Measurements from ENCODE around the gene TSPAN15. TPM values are rescaled to one million over a fixed set of nuclear protein-coding genes. Genes with fewer than 3 reads are reported as not detected.

The TSPAN15 gene
- total RNA-seq, 6 experiments from 2014 or later: 2.3 to 8.3 (median 3.3) TPM

GRCh38 chr10:69461243-69462025, 10.2 kb downstream of the TSPAN15 start:
- ATAC-seq: peak; percentile 44 to 67 (median 50)
- no peak for TF ChIP-seq CTCF (IDR thresholded peaks at IDR 0.05)
- no peak for TF ChIP-seq POLR2A (IDR thresholded peaks at IDR 0.05)
- no peaks in the 10 kb centered on the region for H3K4me1 ChIP-seq
- no peak for DNase-seq
- H3K27ac ChIP-seq: no peak overlapping the region
- no peaks in the 10 kb centered on the region for H3K36me3 ChIP-seq
- H3K4me3 ChIP-seq: no peak overlapping the region
- H3K9me3 ChIP-seq: no peaks in the 10 kb centered on the region
- WGBS (ENCODE audit: insufficient coverage, low coverage, low lambda C conversion rate, missing lambda C conversion rate): 40% methylated on average over 1 of the region's 5 CpGs
- intact Hi-C loops (cut with DNase I): no loop called here
- no peaks in the 10 kb centered on the region for H3K27me3 ChIP-seq

- no peak for DNase-seq
- Histone ChIP-seq H3K4me3 (no peak overlapping the region), H3K9me3 (no peaks in the 10 kb centered on the region), H3K4me1 (no peaks in the 10 kb centered on the region), H3K36me3 (no peaks in the 10 kb centered on the region), H3K27ac (peak overlapping the region in 1 of 3 donors; percentile 10), H3K27me3 (no peaks in the 10 kb centered on the region)
- intact Hi-C loops (cut with DNase I): no loop called here
- 84% methylated on average over 2 of the region's 6 CpGs for WGBS (ENCODE audit: insufficient coverage, low coverage, low lambda C conversion rate, missing lambda C conversion rate)
- no peak for ATAC-seq
- TF ChIP-seq POLR2A (IDR thresholded peaks at IDR 0.05) (no peak), CTCF (IDR thresholded peaks at IDR 0.05) (no peak)
Observed at GRCh38 chr10:69463886-69464285, 12.6 kb downstream of the TSPAN15 start.

- intact Hi-C loops (cut with DNase I): no loop called here
- 49% methylated on average over 5 of the region's 7 CpGs for WGBS (ENCODE audit: insufficient coverage, low coverage, low lambda C conversion rate, missing lambda C conversion rate)
- no peaks in the 10 kb centered on the region for H3K27me3 ChIP-seq
- no peak for DNase-seq
- no peak overlapping the region for H3K4me3 ChIP-seq
- H3K4me1 ChIP-seq: no peaks in the 10 kb centered on the region
- TF ChIP-seq CTCF (IDR thresholded peaks at IDR 0.05): no peak
- no peak for TF ChIP-seq POLR2A (IDR thresholded peaks at IDR 0.05)
- H3K9me3 ChIP-seq: no peaks in the 10 kb centered on the region
- H3K36me3 ChIP-seq: no peaks in the 10 kb centered on the region
- peak overlapping the region in 2 of 3 donors; percentile 8 to 10 for H3K27ac ChIP-seq
- ATAC-seq: peak in 3 of 4 donors; percentile 3 to 17 (median 5)
Observed at GRCh38 chr10:69464401-69464800, 13.1 kb downstream of the TSPAN15 start.

- Histone ChIP-seq H3K27me3 (no peaks in the 10 kb centered on the region), H3K4me1 (no peaks in the 10 kb centered on the region), H3K36me3 (no peaks in the 10 kb centered on the region), H3K4me3 (no peak overlapping the region), H3K9me3 (no peaks in the 10 kb centered on the region), H3K27ac (peak overlapping the region in 2 of 3 donors; percentile 8 to 28)
- no CpG with 5 or more reads among the region's 2 CpGs for WGBS (ENCODE audit: insufficient coverage, low coverage, low lambda C conversion rate, missing lambda C conversion rate)
- ATAC-seq: peak; percentile 55 to 74 (median 70)
- no peak for TF ChIP-seq POLR2A (IDR thresholded peaks at IDR 0.05)
- TF ChIP-seq CTCF (IDR thresholded peaks at IDR 0.05): no peak
- intact Hi-C loops (cut with DNase I): no loop called here
- DNase-seq: no peak
Observed at GRCh38 chr10:69464801-69465401, 13.6 kb downstream of the TSPAN15 start.

Measured in right lobe of liver (tissue), 6 donors.